Measurements from ENCODE around the gene CCDC177. TPM values are rescaled to one million over a fixed set of nuclear protein-coding genes. Genes with fewer than 3 reads are reported as not detected.

Gene CCDC177
- total RNA-seq, 1 donor from 2014 or later: 0.34 TPM

DNA sequence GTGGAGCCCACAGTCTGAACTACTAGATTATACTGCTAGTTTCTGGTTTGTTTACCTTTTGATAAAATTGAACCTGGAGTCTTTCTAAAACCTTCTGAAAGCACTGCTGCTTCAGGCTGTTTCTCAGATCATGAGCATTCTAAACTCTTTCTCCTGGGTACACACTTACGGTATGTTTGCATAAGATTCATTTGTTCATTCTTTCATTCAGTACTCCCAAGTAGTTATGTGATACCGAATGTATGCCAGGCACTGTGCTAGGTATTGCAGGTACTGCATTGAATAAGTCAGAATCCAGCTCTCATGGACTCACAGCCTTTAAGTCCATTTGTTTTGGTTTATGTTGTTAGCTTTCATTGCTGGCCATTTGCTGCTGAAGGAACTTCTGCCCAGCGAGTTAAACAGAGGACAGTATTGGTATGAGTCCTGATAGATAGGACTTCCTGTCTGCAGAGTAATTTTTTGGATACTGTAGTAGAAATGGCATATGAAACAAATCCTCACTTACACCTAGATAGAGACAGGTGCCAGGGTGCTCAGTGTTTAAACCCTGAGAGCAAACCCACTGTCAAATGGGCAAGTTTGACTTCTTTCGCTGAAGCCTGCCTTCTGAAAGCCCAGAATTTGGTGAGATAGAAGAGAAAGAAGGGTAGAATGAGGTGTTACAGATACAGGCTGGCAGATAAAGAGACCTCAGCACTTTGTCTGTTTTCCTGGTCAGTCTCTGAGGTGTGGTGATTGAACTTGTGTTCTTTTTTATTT, 38.8 kb upstream of the CCDC177 start:
- Mint-ChIP-seq H3K4me1 (peaks cover 69% of the 10 kb centered on the region), H3K36me3 (no peaks in the 10 kb centered on the region), H3K27me3 (ENCODE audit: low read depth) (no peaks in the 10 kb centered on the region), H3K4me3 (peak overlapping the region; percentile 80), H3K9me3 (no peaks in the 10 kb centered on the region), H3K27ac (peak overlapping the region; percentile 94)
- DNase-seq (ENCODE audit: low spot score in 2 of 2, unreplicated experiment in 2 of 2): no peak
- no peak for TF ChIP-seq CTCF (IDR thresholded peaks at IDR 0.05; ENCODE audit: unreplicated experiment)

GRCh38 chr14:69612783-69613130, 38.1 kb upstream of the CCDC177 start:
- Mint-ChIP-seq H3K27ac (peak overlapping the region; percentile 94), H3K4me3 (peak overlapping the region; percentile 80), H3K9me3 (no peaks in the 10 kb centered on the region), H3K4me1 (peaks cover 68% of the 10 kb centered on the region), H3K27me3 (ENCODE audit: low read depth) (no peaks in the 10 kb centered on the region), H3K36me3 (no peaks in the 10 kb centered on the region)
- no peak for DNase-seq (ENCODE audit: low spot score in 2 of 2, unreplicated experiment in 2 of 2)
- no peak for TF ChIP-seq CTCF (IDR thresholded peaks at IDR 0.05; ENCODE audit: unreplicated experiment)

DNA sequence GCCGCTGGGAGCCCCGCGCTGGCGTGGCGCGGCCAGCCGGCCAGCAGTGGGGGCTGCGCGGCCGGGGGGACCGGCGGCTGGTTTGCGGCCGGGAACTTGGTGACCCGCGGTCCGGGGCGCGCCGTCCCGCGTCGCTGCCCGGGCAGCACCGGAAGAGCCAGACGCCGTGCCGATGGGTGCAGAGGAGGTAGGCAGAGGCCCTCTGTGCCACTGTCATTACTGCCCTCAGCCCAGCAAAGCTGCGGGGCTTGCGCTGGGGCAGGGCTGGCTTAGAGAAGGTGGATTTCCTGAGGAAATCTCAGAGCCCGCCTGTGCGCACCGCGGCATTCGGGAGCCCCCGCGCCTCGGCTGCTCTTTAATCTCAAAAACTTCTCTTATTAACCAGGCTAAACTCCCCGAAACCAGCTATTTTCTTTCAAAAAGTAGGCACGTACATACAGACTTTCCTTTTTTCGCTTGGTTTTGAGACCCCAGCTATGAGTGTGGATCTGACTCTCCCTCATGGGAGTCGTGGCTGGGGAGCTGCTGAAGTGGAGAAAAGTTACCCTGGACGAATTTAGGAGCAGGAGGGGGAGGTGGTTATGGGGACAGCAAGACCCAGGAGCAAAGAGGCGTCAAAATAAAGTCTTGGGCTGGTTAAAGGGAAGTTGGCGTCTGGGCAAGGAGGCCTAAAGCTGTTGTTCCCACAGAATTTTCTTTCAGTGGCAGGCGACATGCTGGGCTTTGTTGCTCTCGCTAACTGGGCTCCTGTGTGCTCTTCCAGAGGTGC, 37.5 kb upstream of the CCDC177 start:
- H3K36me3 Mint-ChIP-seq: no peaks in the 10 kb centered on the region
- no peaks in the 10 kb centered on the region for H3K9me3 Mint-ChIP-seq
- peak overlapping the region; percentile 94 for H3K27ac Mint-ChIP-seq
- no peaks in the 10 kb centered on the region for H3K27me3 Mint-ChIP-seq (ENCODE audit: low read depth)
- peak in 1 of 2 experiments; percentile 55 for DNase-seq (ENCODE audit: low spot score in 2 of 2, unreplicated experiment in 2 of 2)
- H3K4me1 Mint-ChIP-seq: peaks cover 62% of the 10 kb centered on the region
- TF ChIP-seq CTCF (IDR thresholded peaks at IDR 0.05; ENCODE audit: unreplicated experiment): no peak
- peak overlapping the region; percentile 80 for H3K4me3 Mint-ChIP-seq

- Mint-ChIP-seq H3K27me3 (ENCODE audit: low read depth) (no peaks in the 10 kb centered on the region), H3K4me3 (peak within 1 kb of the TSS; percentile 85), H3K36me3 (no peaks in the 10 kb centered on the region), H3K4me1 (peaks cover 58% of the 10 kb centered on the region), H3K9me3 (no peaks in the 10 kb centered on the region), H3K27ac (peak within 1 kb of the TSS; percentile 96)
- DNase-seq (ENCODE audit: low spot score in 2 of 2, unreplicated experiment in 2 of 2): peak; percentile 76 to 80
- no peak for TF ChIP-seq CTCF (IDR thresholded peaks at IDR 0.05; ENCODE audit: unreplicated experiment)
These were observed 36.7 kb upstream of the CCDC177 start, which contains the start of gene SUSD6 for GRCh38 chr14:69611172-69612013. Gene SUSD6, plus strand, starts transcription at chr14:69611596. Its CDS starts 46,997 bp downstream, at chr14:69658593.

DNA sequence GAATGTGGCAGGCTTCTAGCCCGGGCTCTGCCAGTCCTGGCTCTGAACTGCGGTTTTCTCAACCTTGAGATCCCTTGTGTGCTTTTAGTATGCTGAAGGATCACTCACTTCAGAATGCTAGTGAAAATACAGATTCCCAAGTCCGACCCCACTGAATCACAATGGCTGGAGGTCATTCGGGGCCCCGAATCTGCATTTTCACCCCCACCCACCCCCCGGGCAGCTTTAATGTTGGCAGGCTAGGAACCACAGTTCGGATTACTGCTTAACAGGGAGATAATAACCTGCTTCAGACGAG, 36.2 kb upstream of the CCDC177 start:
- no peak for TF ChIP-seq CTCF (IDR thresholded peaks at IDR 0.05; ENCODE audit: unreplicated experiment)
- Mint-ChIP-seq H3K27me3 (ENCODE audit: low read depth) (no peaks in the 10 kb centered on the region), H3K27ac (peak overlapping the region; percentile 96), H3K36me3 (no peaks in the 10 kb centered on the region), H3K4me1 (peaks cover 52% of the 10 kb centered on the region), H3K9me3 (no peaks in the 10 kb centered on the region), H3K4me3 (peak overlapping the region; percentile 85)
- DNase-seq (ENCODE audit: low spot score in 2 of 2, unreplicated experiment in 2 of 2): no peak

All from mesothelial cell of epicardium (in vitro differentiated cells).